NCI-H1930 (cell line): ENCODE measurements around the gene ACTN1.
A peak's percentile ranks its signal among the peaks of the same experiment; 100 is the strongest.

ENCODE experiments used
- DNase-seq, 2 experiments: peaks; one replicate each; lab custom pipeline; 2025; lab: John Stamatoyannopoulos, UW

Gene ACTN1

DNA sequence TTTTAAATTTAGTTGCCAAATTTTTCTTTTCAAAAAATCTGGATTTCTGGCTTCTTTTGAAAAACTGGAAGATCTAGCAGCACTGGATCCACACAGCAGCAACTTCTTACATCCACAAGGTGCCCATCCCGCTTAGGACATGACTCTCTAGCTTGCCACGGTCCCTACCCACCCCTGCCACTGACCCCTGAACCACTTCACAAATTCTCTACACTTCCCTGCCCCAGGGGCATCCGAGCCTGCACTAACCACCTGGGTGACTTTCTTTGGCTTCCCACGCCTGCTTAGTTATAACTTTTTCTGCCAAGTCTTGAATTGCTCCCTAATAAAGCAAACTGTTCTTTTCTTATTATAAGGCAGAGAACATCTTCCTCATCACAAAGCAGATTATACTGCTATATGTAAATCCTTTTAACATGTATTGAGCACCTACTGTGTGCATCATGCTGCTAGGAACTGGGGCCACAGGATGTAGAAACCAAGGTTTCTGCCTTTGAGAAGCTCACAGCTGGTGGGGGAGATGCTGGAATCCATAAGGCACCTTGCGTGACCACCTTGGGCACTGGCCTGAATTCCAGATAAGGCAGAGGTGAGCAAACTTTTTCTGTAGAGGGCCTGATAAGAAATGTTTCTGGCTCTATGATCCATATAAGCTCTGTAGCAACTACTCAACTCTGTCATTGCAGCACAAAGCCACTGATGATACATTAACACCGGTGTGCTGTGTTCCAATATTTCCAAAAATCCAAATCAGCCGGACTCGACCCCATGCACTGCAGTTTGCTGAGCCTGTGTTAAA, 59.8 kb downstream of the ACTN1 start:
- DNase-seq, result no peak

DNA sequence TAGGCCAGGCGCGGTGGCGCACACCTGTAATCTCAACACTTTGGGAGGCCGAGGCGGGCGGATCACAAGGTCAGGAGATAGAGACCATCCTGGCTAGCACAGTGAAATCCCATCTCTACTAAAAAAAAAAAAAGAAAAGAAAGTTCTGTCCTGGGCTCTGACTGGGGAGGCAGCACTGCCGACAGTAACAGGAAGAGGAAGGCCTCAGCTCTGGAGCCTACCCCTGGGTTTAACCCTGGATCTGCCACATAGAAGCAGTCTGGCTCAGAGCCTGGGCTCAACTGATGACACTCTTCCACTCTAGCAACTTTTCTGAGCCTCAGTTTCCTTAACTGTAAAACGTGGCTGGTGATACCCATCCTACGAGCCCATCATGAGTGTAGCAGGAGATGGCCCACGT, 60.5 kb downstream of the ACTN1 start:
- no peak for DNase-seq

DNA sequence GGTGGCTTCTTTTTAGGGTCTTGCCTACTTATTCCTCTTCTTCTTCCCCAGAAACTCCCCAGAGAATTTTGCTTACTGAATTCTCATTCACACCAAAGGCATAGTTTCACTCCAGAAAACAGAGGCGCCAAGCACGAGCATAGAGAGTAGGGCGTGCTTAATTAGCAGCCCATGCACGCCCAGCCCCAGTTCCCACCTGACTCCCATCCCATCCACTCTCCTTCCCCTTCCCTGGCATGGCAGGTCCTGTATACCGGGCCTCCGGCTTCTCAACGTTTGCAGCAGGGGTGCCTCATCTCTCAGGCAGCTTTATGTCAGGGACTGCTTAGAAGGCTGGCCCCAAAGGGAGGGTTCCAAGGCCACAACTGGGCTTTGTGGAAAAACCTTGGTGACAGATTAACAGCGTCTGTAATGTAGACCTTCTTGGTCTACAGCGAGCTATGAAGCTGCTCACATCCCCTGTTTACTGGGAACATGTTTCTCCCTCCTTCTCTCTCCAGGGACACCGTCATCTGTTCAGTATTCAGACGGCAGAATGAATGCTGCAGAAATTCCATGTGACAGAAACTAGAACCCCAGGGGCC, 62.7 kb downstream of the ACTN1 start:
- DNase-seq, result no peak

DNA sequence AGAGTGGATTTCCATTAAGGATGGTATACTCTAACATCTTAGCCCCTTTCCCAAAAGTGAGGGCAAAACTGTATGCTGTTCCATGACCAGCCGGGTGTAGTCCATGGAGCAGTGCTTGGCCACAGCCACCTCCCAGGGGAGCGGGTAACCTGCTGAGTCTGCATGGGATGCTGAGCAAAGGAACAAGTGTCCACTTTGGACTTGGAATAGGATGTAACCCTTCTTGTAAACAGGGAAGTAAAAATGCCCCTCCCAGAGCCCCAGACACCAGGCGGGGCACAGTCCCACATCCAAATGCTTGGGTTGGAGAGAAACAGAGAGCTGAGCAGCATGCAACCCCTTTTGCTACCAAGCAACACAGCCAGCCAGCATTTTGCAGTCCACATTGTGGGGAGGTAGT, 65.6 kb downstream of the ACTN1 start:
- no peak for DNase-seq

DNA sequence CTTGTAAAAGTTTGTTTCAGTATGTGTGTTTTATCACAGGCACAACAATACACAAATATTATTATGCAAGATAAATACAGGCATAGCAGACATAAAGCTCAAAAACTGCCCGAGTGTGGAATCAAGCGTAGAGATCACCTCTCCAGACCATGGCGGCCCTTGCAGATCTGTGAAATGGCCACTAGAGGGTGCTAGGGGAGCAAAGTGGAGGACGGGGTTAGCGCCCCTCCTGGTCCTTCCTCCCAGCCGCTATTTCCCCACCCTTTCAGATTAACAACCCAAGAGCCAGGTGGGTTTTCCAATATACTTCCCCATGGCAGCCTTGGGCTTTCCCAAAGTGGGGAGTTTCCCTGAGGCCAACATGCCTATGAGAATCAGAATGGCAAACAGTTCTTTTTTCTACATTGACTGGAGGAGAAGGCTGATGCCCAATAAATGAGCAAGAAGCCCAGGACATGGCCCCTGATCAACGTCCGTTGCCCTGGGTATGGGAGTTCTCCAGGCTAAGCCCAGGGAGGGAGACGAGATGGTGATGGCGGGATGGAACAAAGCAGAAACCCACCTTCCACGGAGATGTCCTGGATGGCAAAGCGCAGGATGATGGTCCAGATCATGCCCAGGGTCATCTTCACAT, 67.4 kb downstream of the ACTN1 start:
- peak; percentile 40 to 72 for DNase-seq

DNA sequence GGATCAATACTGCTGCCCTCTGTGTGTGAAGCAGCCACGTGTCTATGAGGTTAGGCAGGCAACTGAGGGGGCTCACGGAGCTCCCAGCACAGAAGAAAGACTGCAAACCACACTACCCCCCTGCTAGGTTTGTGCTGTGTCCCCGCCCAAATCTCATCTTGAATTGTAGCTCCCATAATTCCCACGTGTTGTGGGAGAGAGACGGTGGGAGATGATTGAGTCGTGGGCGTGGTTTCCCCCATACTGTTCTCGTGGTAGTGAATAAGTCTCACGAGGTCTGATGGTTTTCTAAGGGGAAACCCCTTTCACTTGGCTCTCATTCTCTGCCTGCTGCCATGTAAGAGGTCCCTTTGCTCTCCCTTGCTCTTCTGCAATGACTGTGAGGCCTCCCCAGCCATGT, 68.6 kb downstream of the ACTN1 start:
- DNase-seq, result no peak

DNA sequence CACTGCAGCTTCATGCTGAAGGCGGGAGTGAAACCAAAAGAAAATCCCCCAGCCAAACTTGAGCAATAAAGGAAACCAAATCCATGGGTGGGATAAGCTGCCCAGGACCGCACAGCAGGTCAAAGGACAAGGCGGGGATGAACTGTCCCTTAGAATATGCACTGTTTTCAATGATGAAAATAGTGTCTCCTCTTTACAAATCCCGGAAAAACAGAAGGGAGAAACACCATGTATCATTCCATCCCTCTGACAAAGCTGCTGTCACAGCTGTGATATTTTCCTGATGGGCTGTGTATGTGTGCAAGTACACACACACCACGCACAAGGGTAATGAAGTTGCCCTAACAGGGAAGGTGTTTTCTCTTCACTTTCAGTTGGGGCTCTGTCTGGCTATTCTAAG, 70.3 kb downstream of the ACTN1 start:
- no peak for DNase-seq

DNA sequence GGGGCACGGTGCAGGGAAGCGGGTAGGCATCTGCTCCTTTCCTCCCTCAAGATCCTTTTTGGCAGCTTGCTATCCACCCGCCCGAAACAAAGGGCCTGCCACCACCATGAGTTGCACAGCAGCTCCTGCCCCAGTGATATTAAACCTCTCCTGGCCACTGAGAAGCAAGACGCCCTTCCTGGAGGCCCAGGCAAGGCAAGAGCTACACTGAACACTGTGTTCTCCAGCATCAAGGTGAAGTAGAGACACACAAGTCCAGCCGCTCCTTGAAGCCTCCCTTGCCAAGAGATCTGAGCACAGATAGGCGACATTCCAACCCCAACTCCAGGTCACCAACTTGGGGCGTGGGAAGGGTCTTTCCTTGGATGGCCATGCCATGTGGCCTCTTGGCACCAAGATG, 70.9 kb downstream of the ACTN1 start:
- no peak for DNase-seq

DNA sequence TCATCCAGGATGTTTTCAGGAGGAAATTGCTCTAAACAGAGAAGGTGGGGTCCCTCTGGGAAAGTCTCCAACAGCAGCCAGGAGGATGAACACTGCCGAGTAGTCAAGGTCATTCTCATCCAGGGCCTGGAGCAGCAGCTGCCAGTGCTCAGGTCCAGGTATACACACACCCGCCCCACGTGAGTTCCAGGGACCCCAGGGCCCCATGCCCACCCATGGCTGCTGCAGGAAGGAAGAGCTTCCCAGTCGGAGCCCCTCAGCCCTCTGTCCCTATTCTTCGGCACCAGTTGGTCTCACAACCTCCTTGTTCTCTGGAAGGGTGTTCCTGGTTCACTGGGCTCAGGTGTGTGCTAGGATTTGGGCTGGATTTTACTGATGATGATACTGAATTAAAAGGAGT, 72.7 kb downstream of the ACTN1 start:
- no peak for DNase-seq

DNA sequence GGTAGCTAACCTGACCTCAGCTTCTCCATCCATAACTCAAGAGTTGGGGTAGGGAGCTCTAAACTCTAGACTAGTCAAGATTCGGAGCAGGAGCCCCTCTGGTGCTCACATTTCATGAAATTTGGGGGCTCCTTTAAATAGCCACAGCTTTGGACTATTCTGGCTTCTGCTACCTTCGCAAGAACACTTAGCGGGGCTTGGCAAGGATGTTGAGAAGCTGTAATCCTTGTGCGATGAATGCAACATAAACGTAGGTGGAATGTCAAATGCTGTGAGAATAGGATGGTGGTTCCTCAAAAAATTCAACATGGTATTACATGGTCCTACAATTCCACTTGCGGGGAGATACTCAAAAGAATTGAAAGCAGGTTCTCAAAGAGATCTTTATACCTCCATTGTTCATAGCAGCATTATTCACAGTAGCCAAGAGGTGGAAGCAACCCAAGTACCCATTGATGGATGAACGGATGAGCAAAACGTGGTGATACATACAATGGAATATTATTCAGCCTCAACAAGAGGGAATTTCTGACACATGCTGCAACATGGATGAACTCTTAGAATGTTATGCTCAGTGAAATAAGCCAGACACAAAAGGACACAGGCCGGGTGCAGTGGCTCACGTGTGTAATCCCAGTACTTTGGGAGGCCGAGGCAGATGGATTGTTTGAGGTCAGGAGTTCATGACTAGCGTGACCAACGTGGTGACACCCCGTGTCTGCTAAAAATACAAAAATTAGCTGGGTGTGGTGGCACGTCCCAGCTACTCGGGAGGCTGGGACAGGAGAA, 73.8 kb downstream of the ACTN1 start:
- DNase-seq, result no peak

DNA sequence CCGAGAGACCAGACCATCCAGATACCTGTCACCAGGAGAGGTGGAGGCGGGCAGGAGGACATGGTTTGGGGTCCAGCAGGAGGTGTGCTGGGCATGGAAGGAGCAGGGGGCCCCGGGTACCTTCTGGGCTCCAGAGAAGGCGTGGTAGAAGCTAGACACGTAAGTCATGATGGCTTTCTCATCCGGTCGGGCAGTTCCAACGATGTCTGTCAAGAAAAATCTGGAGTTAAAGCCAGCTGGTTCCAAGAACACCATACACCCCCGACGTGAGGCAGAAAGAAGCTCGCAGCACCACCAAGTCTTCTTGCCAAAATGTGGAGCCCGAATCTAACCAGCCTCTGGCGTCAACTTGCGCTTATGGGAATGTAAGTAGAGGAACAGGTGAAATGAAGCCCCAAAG, 76.7 kb downstream of the ACTN1 start:
- no peak for DNase-seq

DNA sequence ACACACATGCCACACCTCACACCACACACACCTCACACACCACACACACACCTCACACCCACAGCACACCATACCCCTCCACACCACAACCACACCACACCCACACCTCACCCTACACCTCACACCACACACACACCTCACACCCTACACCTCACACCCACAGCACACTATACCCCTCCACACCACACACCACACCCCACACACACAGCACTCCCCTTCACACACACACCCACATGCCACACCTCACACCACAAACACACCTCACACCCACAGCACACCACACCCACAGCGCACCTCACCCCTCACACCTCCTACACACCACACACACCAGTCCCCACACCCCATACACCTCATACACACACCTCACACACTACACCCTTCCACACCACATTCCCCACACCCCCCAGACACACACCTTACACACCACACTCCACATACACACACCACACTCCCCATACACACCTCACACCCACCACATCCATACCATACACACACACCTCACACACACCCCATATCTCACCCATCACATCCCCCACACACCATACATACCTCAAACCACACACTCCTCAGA, 80.0 kb downstream of the ACTN1 start:
- DNase-seq, result no peak

DNA sequence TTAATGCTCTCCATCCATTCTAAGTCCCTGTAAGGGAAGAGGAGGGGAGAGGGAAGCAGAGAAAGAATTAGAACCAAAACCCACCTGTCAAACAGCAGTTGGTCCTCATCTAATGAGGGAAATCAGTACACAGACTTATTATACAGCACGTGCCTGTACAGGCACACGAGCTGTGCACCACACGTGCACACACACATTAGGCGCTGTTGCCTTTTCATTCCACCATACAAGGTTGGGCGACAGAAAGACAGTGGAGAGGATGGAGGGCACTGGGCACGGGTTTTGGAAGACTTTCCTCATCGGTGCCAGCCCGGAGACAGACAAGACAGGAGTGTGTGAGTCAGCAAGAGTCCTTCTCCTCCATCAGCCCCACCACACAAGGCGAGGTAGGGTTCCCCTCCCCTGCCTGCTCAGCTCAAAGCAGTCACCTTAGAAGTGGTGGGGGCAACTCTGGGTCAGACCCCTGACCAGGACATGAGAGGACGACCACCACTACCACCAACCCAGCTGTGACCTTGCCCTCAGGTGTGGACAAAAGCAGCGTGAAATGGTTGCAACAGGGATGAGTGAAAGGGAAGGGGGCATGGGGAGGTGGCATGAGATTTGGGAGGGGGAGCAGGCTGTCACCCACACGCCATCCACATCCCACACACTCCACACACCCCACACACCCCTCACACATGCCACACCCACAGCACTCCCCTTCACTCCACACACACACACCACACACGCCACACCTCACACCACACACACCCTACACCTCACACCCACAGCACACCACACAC, 80.7 kb downstream of the ACTN1 start:
- no peak for DNase-seq

DNA sequence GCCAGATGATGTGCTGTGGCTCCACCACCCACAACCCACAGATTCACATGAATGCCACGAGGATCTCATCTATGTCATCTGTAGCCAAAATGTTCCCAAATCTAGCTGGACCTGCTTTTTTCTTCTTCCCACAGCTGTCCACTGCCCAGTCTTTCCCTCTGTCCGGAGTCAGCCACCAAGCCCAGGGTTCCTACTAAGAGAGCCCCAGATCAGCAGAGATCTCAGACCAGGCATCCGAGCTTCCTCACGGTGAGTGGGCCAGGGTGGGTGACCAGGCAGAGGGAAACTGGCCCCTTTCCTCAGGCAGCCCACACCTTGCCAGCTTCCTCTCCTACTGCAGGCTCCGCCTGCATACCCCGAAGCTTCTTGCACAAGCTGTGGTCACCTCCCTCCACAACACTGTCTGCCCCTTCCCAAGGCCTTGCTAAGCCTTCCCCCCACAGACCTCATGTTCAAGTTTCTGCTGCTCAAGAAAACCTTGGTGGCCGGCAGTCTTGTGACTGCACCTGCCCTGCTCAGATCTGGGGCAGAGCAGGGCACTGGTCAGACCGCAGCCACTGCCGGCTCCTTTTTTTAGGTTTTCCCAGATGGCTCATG, 81.4 kb downstream of the ACTN1 start:
- DNase-seq, result no peak

DNA sequence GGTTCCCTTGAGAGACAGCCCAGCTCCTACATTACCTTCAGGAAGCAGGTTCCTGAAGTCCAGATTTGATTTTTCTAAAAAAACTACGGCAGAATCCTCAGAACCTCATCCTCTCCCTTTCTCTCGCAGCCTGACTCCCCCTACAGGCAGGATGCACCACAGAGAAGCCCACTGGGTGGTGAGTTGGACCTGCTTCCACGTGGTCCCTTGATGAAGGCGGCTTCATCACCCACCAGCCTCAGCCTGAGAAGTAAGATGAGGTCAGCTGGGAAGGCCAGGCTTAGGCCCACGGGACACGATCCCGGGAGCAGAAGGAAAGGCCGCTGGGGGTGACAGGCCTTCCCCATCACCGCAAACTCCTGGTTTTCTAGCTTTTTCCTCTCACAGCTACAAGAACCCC, 83.0 kb downstream of the ACTN1 start:
- DNase-seq, result no peak

DNA sequence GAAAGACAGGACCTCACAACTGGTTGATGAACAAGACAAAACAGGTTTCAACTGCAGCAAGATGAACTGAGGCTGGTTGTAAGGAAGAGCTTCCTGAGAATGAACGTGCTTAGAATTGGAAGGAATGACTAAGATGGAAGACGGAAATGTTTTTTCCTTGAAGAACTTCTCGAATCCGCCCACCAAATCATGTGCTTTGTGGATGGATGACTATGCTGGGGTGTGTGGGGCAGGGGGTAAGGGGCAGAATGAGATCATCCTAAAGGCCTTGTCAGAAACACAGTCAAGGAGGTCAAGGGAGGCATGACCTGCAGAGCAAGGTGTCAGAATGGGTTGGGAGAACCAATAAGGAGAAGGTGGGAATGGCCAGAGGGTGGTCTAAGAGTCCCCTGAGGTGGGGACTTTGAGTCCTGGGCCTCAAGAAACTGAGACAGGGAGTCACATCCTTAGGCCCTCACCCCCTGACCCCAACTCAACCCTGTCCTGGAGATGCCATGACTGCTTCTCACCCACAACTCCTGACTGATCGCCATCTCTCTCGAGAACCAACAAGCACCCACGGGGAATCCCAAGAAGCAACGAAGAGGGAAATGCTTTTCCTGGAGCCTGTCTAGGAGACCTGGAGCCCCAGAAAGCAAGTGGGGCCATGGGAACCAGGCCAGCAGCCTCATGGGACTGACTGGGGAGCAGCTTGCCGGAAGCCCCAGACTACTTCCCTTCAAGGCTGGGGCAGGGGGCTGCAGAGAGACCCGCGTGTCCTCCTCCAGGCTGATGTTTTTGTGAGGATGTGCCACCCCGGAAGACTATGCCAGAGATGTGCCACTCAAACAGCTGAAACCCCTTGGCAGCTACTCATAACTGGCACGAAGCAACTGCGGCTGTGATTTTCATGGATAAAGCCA, 84.0 kb downstream of the ACTN1 start:
- DNase-seq, result no peak

DNA sequence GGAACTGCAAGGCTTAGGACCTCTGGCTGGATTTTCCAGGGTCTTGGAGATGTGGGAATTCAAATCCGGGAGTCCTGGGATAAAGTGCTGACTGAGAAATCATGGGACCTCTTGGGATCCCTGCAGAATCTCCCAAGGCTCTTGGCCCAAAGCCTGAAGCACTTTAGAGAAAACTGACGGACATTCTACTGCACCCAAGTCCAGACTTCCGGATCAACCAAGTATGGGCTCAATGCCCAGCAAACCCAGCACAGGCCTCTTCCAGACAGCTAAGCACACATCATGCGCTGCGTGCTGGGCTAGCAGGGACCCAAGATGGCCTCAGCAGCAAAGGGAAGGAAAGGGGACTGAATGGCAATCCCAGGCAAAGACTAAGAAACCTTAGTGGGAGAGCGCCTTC, 85.0 kb downstream of the ACTN1 start:
- no peak for DNase-seq

DNA sequence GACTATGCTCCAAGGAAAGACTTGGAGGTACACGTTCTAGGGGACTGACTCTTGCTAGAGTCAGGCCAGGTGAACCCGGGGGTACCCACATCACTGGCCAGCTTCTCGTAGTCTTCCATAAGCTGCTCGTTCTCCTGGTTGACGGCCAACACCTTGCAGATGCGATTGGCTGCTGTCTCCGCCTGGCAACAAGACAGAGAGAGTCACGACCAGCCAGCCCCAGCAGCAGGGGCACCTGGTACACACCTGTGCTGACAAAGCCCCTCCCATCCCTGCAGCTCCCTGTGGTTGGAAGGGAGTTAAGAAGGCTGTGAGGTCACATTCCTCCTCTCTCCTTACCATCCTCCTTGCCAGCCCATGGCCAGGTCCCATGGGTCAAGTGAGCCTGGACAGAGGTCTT, 85.5 kb downstream of the ACTN1 start:
- DNase-seq, result no peak

DNA sequence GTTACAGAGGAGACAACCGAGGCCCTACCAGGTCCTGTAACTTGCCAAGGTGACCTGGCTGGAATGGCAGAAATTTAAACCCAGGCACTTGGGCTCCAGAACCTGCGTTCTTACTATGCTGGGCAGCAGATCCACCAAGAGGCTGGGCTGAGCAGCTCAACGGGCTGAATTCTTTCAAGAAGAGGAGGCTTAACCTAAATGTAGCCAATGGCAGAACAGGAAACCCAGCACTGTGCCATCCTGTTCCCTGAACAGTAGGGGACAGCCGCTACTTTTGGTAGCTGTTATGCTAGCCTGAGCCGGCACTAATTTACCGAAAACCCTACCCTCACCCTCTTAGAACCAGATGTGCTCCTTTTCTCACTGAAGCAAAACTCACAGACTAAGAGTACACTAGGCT, 86.1 kb downstream of the ACTN1 start:
- DNase-seq, result no peak
